Type B pancreatic cell (in vitro differentiated cells): ENCODE measurements around the gene CBS. TPM values are rescaled to one million over a fixed set of nuclear protein-coding genes. Genes with fewer than 3 reads are reported as not detected.
"Not testable (repeated sequence)": the region's sequence is repeated elsewhere in the genome, so short reads cannot be mapped to it uniquely, and the experiment has no call there.

Experiments used
- DNase-seq: peaks from one replicate; pipeline ENCODE4 v3.0.0; 2021; ENCODE audit warnings: mixed read lengths; ENCODE audit not compliant: unreplicated experiment; ENCODE audit errors: extremely low spot score
- H3K27ac Mint-ChIP-seq: 2 replicates; pipeline ENCODE4 v1.8.0; 2021; ENCODE audit warnings: mild to moderate bottlenecking, mixed read lengths
- H3K27me3 Mint-ChIP-seq: 2 replicates; pipeline ENCODE4 v1.8.0; 2021; ENCODE audit warnings: mixed read lengths
- H3K36me3 Mint-ChIP-seq: 2 replicates; pipeline ENCODE4 v1.8.0; 2021; ENCODE audit warnings: mixed read lengths
- H3K4me1 Mint-ChIP-seq: one replicate; pipeline ENCODE4 v1.8.0; 2021; ENCODE audit warnings: mixed read lengths; ENCODE audit not compliant: unreplicated experiment
- H3K4me3 Mint-ChIP-seq: 2 replicates; pipeline ENCODE4 v1.8.0; 2021; ENCODE audit warnings: mild to moderate bottlenecking, mixed read lengths
- H3K9me3 Mint-ChIP-seq: 2 replicates; pipeline ENCODE4 v1.8.0; 2021; ENCODE audit warnings: mixed read lengths
- long read RNA-seq: library from polyadenylated mRNA; unstranded; transcript quantifications from one replicate; pipeline ENCODE4 v2.0.0, GENCODE V29; 2020
- total RNA-seq: library from RNA; stranded (reverse); gene quantifications from 2 replicates; pipeline ENCODE4 v1.2.1, GENCODE V29; 2021; ENCODE audit warnings: low replicate concordance

CBS gene
- total RNA-seq: 44.1 and 68.6 TPM in 2 replicates
- long read RNA-seq, transcript CBS-204 (17 exons, 2,605 nt): major isoform, 34 of 48 reads
- long read RNA-seq, partial matches to known transcripts: 7 of 48 reads
- long read RNA-seq, other reads (novel, unspliced or antisense): 7 of 48 reads

DNA sequence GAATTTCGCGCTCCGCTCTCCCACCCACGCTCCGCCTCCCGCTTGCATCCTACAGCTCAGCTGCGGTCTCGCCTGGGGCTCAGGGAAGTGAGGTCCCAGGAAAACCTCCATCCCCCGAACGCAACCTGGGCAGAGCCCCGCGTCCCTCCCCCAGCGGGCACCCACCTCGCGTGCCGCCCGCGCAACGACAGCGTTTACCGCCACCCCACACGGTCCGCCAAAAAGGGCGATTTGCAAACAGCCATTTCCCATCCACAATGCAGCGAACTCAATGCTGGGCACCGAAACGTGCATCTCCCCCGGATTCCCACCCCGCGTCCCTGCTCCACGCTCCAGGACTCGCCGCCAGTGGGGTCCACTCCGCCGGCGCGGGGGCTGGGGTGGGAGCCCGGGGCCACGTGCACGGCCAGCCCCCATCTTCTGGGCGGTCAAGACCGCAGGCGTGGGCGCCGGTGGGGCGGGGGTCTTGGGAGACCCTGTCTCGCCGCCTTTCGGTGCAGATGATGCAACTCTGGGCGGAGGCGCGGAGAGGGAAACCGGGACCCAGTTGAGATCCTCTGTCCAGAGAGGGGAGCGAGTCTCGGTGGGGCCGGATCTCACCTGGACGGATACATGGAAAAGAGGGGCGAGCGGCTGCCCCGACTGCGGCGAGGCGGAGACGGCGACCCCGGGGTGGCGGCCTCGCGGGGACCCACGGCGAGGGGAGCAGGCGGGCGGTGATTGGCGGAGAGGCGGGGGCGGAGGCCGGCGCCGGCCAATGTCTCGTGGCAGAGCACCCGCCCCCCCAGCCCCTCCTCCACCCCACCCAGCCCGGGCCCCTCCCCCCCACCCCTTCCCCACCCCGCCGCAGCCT lies at the start of gene CBS:
Gene CBS (minus strand): TSS at position 666 of the 853 bp plus-strand sequence. CDS start 3,642 bp downstream, outside the sequence.
- DNase-seq, H3K4me3 Mint-ChIP-seq, H3K27me3 Mint-ChIP-seq, H3K4me1 Mint-ChIP-seq, H3K27ac Mint-ChIP-seq, H3K9me3 Mint-ChIP-seq, H3K36me3 Mint-ChIP-seq: not testable (repeated sequence)

DNA sequence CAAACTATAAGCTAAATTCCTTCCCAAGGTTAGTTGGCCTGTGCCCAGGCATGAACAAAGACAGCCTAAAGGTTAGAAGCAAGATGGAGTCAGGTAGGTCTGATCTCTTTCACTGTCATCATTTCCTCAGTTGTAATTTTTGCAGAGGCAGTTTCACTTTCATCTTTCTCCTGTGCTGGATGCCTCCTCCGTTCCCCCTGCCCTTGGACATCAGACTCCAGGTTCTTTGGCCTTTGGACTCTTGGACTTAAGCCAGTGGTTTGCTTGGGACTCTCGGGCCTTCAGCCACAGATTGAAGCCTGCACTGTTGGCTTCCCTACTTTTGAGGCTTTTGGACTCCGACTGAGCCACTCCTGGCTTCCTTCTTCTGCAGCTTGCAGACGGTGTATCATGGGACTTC lies 40.3 kb upstream of the CBS start:
- not testable (repeated sequence) for H3K4me3 Mint-ChIP-seq, H3K4me1 Mint-ChIP-seq, H3K27me3 Mint-ChIP-seq, DNase-seq, H3K36me3 Mint-ChIP-seq, H3K9me3 Mint-ChIP-seq, H3K27ac Mint-ChIP-seq

- H3K27me3 Mint-ChIP-seq, H3K4me1 Mint-ChIP-seq, H3K4me3 Mint-ChIP-seq, DNase-seq, H3K27ac Mint-ChIP-seq, H3K9me3 Mint-ChIP-seq, H3K36me3 Mint-ChIP-seq: not testable (repeated sequence)
Observed at GRCh38 chr21:43114483-43114882, 38.8 kb upstream of the CBS start.

GRCh38 chr21:43109006-43109405 lies 33.4 kb upstream of the CBS start:
- not testable (repeated sequence) for DNase-seq, H3K4me3 Mint-ChIP-seq, H3K27me3 Mint-ChIP-seq, H3K36me3 Mint-ChIP-seq, H3K4me1 Mint-ChIP-seq, H3K9me3 Mint-ChIP-seq, H3K27ac Mint-ChIP-seq

DNA sequence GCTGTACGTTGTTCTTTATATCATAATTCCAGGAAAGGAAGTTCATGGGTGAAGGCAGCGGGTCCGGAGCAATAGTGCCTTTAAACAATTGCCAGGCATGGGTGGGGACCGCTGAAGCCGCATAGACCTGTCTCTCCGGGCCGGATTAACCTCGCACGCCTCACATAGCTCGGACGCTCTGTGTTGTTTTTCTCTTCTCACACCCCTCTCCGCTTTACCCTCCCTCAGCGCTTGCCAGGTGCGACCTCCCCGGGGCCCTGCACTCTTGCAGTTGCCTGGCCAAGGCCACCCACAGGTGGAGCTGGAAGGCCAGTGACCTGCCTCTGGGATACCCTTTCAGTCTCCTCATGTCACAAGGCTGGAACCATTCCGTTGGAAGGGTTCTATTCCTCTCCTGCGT lies 32.5 kb upstream of the CBS start:
- H3K27ac Mint-ChIP-seq, H3K27me3 Mint-ChIP-seq, DNase-seq, H3K36me3 Mint-ChIP-seq, H3K4me1 Mint-ChIP-seq, H3K4me3 Mint-ChIP-seq, H3K9me3 Mint-ChIP-seq: not testable (repeated sequence)

DNA sequence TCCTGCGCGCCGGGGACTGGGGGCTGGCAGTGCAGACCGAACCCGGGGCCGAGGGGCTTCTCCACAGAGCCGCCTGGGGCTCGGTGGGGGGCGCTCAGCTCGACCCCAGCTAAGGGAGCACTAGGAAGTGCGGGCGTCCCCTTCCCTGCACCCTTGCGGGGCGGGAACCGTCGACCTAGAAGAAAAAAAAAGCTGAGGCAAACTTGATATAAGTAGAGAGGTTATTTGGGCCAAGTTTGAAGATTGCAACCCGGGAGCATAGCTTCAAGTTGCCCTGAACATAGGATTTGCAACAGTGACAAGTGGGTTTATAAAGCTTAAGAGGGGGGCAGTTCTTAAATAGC lies 32.1 kb upstream of the CBS start:
- not testable (repeated sequence) for H3K27me3 Mint-ChIP-seq, H3K4me1 Mint-ChIP-seq, H3K9me3 Mint-ChIP-seq, H3K4me3 Mint-ChIP-seq, H3K36me3 Mint-ChIP-seq, H3K27ac Mint-ChIP-seq, DNase-seq

DNA sequence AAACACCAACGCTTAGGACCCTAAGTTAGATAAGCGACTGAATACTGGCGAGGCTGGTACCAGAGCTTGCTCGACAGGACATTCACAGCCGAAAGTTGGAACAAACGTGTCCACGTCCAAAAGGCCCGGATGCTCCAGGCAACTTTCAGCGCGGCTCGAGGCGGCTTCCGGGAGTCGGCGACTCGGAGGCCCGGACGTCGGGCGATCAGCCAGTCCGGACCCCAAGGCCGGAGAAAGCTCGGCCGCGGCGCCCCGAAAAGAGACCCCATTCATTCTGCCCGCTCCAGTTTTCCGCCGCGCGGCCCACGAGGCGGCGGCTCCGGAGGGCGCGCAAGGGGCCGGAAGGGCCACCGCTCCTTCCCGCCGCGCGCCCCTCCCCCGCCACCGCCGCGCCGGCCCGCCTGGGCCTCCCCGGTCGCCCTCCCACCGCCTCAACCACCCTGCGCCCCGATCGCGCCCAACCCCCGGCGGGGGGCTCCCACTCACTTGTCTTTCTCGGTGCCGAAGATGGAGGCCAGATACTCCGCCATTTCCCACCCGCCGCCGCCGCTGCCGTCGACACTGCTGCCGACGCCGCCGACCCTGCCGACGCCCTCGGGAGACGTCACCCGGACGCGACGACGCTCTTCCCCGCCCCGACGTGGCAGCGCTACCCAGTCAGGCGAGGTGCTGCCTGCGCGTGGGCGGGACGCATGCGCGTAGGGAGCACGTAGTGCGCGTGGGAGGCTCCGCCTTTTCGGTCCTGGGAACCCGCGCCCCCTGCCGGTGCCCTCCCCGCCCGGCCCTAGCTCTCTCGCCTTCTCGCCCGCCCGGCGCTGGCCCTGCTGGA lies 31.5 kb upstream of the CBS start, which contains the start of gene U2AF1:
Gene U2AF1 (minus strand): TSS at position 606 of the 829 bp plus-strand sequence. CDS start 76 bp downstream, at position 530.
- not testable (repeated sequence) for H3K4me3 Mint-ChIP-seq, H3K4me1 Mint-ChIP-seq, DNase-seq, H3K27ac Mint-ChIP-seq, H3K36me3 Mint-ChIP-seq, H3K9me3 Mint-ChIP-seq, H3K27me3 Mint-ChIP-seq

GRCh38 chr21:43104642-43105041 lies 29.0 kb upstream of the CBS start:
- not testable (repeated sequence) for H3K4me3 Mint-ChIP-seq, DNase-seq, H3K9me3 Mint-ChIP-seq, H3K4me1 Mint-ChIP-seq, H3K36me3 Mint-ChIP-seq, H3K27ac Mint-ChIP-seq, H3K27me3 Mint-ChIP-seq

GRCh38 chr21:43102281-43102680 lies 26.6 kb upstream of the CBS start:
- H3K27me3 Mint-ChIP-seq, H3K27ac Mint-ChIP-seq, H3K36me3 Mint-ChIP-seq, H3K4me3 Mint-ChIP-seq, DNase-seq, H3K4me1 Mint-ChIP-seq, H3K9me3 Mint-ChIP-seq: not testable (repeated sequence)

DNA sequence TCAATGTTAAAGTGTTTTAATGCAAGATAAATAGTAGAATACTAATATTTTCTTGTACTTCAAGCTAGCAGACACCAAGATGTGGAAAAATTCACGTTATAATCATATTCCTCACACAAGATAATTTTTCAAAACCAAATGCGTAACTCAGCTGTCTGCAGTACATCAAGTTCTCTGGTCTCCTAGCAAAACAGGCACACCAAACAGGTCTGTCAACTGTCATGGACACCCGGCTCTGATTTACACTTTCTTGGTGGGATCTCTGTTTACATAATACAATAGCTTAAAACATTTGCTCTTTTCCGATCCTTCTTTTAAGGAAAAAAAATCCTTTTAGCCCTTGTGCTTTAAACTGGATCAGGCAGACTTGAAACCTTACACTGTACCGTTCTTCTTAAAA lies 26.0 kb upstream of the CBS start:
- not testable (repeated sequence) for H3K4me1 Mint-ChIP-seq, DNase-seq, H3K27ac Mint-ChIP-seq, H3K36me3 Mint-ChIP-seq, H3K9me3 Mint-ChIP-seq, H3K4me3 Mint-ChIP-seq, H3K27me3 Mint-ChIP-seq

- H3K36me3 Mint-ChIP-seq, H3K9me3 Mint-ChIP-seq, H3K27me3 Mint-ChIP-seq, DNase-seq, H3K4me1 Mint-ChIP-seq, H3K4me3 Mint-ChIP-seq, H3K27ac Mint-ChIP-seq: not testable (repeated sequence)
Observed at GRCh38 chr21:43101000-43101399, 25.4 kb upstream of the CBS start.

DNA sequence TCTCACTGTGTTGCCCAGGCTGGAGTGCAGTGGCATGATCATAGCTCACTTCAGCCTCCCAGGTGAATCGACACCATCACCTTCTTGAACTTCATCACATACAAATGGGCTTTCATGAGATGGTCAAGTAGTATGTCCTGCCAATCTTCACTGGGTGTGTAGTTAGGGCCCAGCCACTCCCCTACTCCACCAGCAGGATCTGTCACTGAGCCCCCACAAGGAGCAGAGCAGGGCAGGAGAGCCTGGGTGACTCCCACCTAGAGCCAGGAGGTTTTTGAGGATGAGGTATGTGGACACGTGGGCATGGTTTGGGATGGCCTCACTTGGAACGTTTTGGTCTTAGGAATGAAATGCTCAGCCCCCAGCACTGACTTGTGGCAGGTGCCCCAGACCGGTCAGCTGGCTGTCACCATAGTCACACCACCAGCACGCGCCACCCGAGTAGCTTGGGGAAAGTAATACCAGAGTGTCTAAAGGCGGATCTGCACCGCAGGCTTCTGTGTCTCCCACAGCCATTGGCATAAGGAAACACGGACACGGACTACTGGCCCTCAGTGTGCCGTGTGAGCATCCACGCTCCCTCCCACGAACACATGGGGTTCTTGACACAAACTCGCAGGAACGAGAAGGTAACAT lies 16.5 kb upstream of the CBS start:
- H3K27me3 Mint-ChIP-seq, H3K27ac Mint-ChIP-seq, H3K9me3 Mint-ChIP-seq, H3K36me3 Mint-ChIP-seq, H3K4me1 Mint-ChIP-seq, DNase-seq, H3K4me3 Mint-ChIP-seq: not testable (repeated sequence)

DNA sequence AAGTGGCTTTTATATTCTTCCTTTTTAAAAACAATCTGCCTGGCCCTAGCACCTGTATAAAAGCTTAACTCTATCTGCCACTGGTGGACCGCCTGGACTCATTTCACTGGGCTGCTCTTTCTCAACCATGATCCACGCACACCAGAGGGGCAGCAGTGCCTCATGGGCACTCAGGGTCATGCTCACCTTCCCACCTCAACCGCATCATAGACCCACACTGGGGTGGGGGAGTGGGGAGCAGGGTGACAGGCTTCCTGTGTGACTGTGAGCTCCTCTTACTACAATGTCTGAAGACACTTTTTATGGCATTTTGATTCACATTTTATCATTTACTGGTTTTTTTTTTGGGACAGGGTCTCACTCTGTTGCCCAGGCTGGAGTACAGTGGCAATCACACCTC lies 15.3 kb upstream of the CBS start:
- not testable (repeated sequence) for H3K4me3 Mint-ChIP-seq, H3K27me3 Mint-ChIP-seq, H3K4me1 Mint-ChIP-seq, DNase-seq, H3K27ac Mint-ChIP-seq, H3K36me3 Mint-ChIP-seq, H3K9me3 Mint-ChIP-seq
